HG02973 (cell line): ENCODE data around the gene TMEM87A.
"Not testable (repeated sequence)": the region's sequence is repeated elsewhere in the genome, so short reads cannot be mapped to it uniquely, and the experiment has no call there.

Experiments used
- ATAC-seq: cut with Tn5 transposase; IDR thresholded peaks from one replicate; pipeline ENCODE4 v1.9.1; 2021; ENCODE audit warnings: moderate library complexity; ENCODE audit not compliant: unreplicated experiment

The TMEM87A gene

GRCh38 chr15:42272939-42273899, at the start of gene TMEM87A, which contains the start of gene GANC:
TMEM87A (minus strand) TSS chr15:42273433; CDS start chr15:42273398, 35 bp downstream.
GANC (plus strand) TSS chr15:42273201; CDS start chr15:42274482, 1,281 bp downstream.
- ATAC-seq = peak; percentile 88

GRCh38 chr15:42319206-42319605, 46.0 kb upstream of the TMEM87A start:
- no peak for ATAC-seq

GRCh38 chr15:42316282-42316805, 43.1 kb upstream of the TMEM87A start:
- ATAC-seq = not testable (repeated sequence)

GRCh38 chr15:42315521-42315920, 42.3 kb upstream of the TMEM87A start:
- ATAC-seq = no peak

- no peak for ATAC-seq
Observed at GRCh38 chr15:42314818-42315217, 41.6 kb upstream of the TMEM87A start.

GRCh38 chr15:42313463-42313862, 40.2 kb upstream of the TMEM87A start:
- no peak for ATAC-seq

- no peak for ATAC-seq
Observed at GRCh38 chr15:42306681-42307080, 33.4 kb upstream of the TMEM87A start.

- ATAC-seq = not testable (repeated sequence)
Observed at GRCh38 chr15:42301004-42301403, 27.8 kb upstream of the TMEM87A start.

- no peak for ATAC-seq
Observed at GRCh38 chr15:42289166-42289565, 15.9 kb upstream of the TMEM87A start.

- no peak for ATAC-seq
Observed at GRCh38 chr15:42287931-42288330, 14.7 kb upstream of the TMEM87A start.

- no peak for ATAC-seq
Observed at GRCh38 chr15:42286445-42287029, 13.3 kb upstream of the TMEM87A start.

- no peak for ATAC-seq
Observed at GRCh38 chr15:42285034-42285433, 11.8 kb upstream of the TMEM87A start.

GRCh38 chr15:42284551-42284950, 11.3 kb upstream of the TMEM87A start:
- no peak for ATAC-seq

- no peak for ATAC-seq
Observed at GRCh38 chr15:42283671-42284070, 10.4 kb upstream of the TMEM87A start.

GRCh38 chr15:42282926-42283325, 9.7 kb upstream of the TMEM87A start:
- ATAC-seq = no peak

GRCh38 chr15:42282344-42282743, 9.1 kb upstream of the TMEM87A start:
- no peak for ATAC-seq

GRCh38 chr15:42279234-42279723, 6.0 kb upstream of the TMEM87A start:
- no peak for ATAC-seq

- ATAC-seq = no peak
Observed at GRCh38 chr15:42276762-42277161, 3.5 kb upstream of the TMEM87A start.

- ATAC-seq = no peak
Observed at GRCh38 chr15:42275780-42276391, 2.7 kb upstream of the TMEM87A start.

GRCh38 chr15:42274702-42274989, 1.4 kb upstream of the TMEM87A start:
- ATAC-seq = no peak
